GM10248 (cell line): ENCODE measurements around the gene NOD1.
A peak's percentile ranks its signal among the peaks of the same experiment; 100 is the strongest.
"Not testable (repeated sequence)": the region's sequence is repeated elsewhere in the genome, so short reads cannot be mapped to it uniquely, and the experiment has no call there.

Experiments
- CTCF ChIA-PET: fragments of 300-600 bp; sonication (Branson Sonifier 250); formaldehyde crosslinking; extraction: SDS; loops from one replicate; lab custom pipeline; 2021; ENCODE audit warnings: antibody characterized with exemption; lab: Yijun Ruan, JAX
- POLR2A ChIA-PET: fragments of 350-650 bp; sonication (Branson Sonifier 250); formaldehyde crosslinking; extraction: SDS; loops from one replicate; lab custom pipeline; 2020; ENCODE audit warnings: antibody characterized with exemption; lab: Yijun Ruan, JAX
- DNase-seq: peaks from one replicate; pipeline ENCODE4 v3.0.0; 2012; ENCODE audit errors: extremely low spot score
- TF ChIP-seq, protein P1 (sequence below): IDR thresholded peaks from 2 replicates; pipeline ENCODE4 v1.5.1; 2012; ENCODE audit warnings: mild to moderate bottlenecking, low read depth; ENCODE audit errors: extremely low read depth, missing control alignments, control extremely low read depth

Gene NOD1

GRCh38 chr7:30424506-30424905, 54.1 kb downstream of the NOD1 start:
- ChIA-PET CTCF (interaction anchor here (1.2 kb wide), 1 partner anchor 29 kb away, joined by 3 read pairs; no protein-coding TSS in a partner anchor), POLR2A (interaction anchor here (0.6 to 0.7 kb wide), 2 partner anchors 38 to 222 kb away, joined by 3 to 6 read pairs; no protein-coding TSS in a partner anchor)

GRCh38 chr7:30423788-30424505, 54.6 kb downstream of the NOD1 start:
- TF ChIP-seq, protein P1, sequence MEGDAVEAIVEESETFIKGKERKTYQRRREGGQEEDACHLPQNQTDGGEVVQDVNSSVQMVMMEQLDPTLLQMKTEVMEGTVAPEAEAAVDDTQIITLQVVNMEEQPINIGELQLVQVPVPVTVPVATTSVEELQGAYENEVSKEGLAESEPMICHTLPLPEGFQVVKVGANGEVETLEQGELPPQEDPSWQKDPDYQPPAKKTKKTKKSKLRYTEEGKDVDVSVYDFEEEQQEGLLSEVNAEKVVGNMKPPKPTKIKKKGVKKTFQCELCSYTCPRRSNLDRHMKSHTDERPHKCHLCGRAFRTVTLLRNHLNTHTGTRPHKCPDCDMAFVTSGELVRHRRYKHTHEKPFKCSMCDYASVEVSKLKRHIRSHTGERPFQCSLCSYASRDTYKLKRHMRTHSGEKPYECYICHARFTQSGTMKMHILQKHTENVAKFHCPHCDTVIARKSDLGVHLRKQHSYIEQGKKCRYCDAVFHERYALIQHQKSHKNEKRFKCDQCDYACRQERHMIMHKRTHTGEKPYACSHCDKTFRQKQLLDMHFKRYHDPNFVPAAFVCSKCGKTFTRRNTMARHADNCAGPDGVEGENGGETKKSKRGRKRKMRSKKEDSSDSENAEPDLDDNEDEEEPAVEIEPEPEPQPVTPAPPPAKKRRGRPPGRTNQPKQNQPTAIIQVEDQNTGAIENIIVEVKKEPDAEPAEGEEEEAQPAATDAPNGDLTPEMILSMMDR, result no peak
- ChIA-PET POLR2A (no interaction called here), CTCF (interaction anchor here (1.2 kb wide), 1 partner anchor 29 kb away, joined by 3 read pairs; no protein-coding TSS in a partner anchor)
- DNase-seq, result no peak

More at GRCh38 chr7:30424506-30424905, 54.1 kb downstream of the NOD1 start:
- TF ChIP-seq, protein P1, result no peak
- no peak for DNase-seq

- TF ChIP-seq, protein P1, result no peak
- ChIA-PET CTCF (interaction anchor here (0.9 to 1.6 kb wide), 3 partner anchors 70 to 258 kb away, joined by 3 to 4 read pairs (median 3); no protein-coding TSS in a partner anchor), POLR2A (no interaction called here)
These were observed 55.7 kb downstream of the NOD1 start for GRCh38 chr7:30422922-30423321.

DNA sequence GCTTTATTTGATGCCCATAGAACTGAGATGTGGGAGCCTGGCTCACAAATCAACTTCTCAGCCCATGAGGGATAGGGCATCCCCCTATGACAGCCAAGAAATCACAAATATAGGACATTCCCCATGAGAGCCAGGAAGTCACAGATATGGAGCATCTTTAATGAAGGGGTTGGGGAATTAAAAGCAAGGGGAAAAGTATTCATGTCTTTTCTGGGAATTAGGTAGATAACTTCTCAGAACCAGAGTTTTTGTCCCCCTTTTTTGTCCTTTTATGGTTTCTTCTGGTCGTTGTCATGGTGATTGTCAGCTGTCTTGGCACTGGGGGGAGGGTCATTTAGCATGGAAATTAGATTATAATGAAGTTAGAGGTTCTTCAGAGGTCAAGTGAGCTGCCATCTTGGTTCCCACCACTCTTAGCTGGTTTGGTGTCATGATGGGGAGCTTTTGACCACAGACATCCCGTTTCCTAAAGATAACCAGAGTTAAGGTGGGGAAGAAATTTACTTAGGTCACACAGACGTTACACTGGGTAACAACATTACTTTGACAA, 56.9 kb downstream of the NOD1 start:
- CTCF ChIA-PET, result interaction anchor here (1.1 to 1.6 kb wide), 2 partner anchors 56 to 257 kb away, joined by 3 to 4 read pairs; no protein-coding TSS in a partner anchor

More at GRCh38 chr7:30422922-30423321, 55.7 kb downstream of the NOD1 start:
- peak; percentile 2 for DNase-seq

DNA sequence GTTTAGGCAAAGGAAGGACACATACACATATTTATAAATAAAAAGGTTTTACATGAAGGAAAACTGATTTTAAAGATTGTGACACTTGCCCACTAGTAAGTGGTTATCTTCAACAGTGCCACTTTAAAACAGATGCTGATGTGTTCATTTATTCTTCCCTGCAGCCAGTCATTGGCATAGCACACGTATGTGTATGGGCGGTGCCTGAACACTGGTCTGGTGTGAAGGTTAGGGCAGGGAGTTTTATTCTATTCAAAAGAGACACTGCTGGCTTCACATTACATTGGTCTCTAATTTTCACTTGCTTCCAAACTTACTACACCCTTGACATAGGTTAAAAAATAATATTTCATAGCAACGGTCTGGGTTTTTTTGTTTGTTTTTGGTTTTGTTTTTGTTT, 57.9 kb downstream of the NOD1 start:
- TF ChIP-seq, protein P1, result no peak
- no peak for DNase-seq
- ChIA-PET POLR2A (no interaction called here), CTCF (no interaction called here)

More for the DNA sequence above, 56.9 kb downstream of the NOD1 start:
- POLR2A ChIA-PET, result no interaction called here
- TF ChIP-seq, protein P1, result no peak
- DNase-seq, result no peak

- not testable (repeated sequence) for DNase-seq
These were observed 58.5 kb downstream of the NOD1 start for GRCh38 chr7:30420080-30420479.

More at GRCh38 chr7:30420080-30420479, 58.5 kb downstream of the NOD1 start:
- CTCF ChIA-PET, POLR2A ChIA-PET: not testable (repeated sequence)
